SKM-1 treated with dmso at 0.1 percent for 144 hours (cell line): ENCODE data around the gene NTPCR.
"Not testable (repeated sequence)": the region's sequence is repeated elsewhere in the genome, so short reads cannot be mapped to it uniquely, and the experiment has no call there.

Source experiments
- DNase-seq: peaks from one replicate; lab custom pipeline; 2025; ENCODE audit not compliant: unreplicated experiment; lab: John Stamatoyannopoulos, UW

Gene NTPCR, protein sequence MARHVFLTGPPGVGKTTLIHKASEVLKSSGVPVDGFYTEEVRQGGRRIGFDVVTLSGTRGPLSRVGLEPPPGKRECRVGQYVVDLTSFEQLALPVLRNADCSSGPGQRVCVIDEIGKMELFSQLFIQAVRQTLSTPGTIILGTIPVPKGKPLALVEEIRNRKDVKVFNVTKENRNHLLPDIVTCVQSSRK

DNA sequence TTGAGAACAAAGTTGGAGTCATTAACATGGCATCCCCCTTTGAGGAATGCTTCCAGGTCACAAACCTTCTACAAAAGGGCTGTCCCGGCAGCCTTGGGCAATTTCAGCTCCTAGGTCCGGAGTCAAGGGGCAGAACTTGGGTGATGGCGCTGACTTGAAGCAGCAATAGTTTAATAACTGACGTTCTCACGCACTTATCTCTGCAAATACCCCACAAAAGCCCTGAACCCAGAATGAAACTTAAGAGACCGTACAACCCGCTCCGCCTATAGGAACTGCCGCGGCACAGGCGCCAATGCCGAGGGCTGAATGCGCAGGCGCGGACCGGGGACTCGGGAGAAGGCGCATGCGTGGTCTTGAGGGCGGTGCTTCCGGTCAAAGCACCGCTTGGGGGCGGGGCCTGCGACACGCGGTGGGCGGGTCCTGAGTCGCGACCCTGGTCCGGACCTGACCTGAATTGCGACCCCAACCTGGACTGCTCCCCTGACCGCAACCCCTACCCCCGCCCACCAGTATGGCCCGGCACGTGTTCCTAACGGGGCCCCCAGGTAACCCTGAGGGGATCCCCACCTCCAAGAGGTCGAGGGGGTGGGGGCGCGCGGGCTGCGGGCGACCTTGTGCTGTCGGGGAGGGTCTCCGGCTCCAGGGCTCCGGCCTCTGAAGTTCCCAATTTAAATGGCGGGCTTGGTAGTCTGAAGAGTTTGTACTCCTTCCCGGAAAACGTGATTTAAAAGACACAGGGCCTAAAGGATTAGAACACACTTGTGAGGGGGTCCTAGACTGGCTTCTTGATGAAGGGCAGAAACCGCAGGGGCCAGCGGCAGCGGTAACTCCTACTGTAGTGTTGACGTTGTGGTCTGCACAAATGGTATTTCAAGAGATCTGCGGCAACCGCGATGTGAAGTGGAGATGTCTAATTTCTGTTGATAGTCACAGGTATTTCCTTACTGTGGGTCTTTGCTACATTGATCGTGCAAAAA, at the start of gene NTPCR:
NTPCR (plus strand) TSS at position 415 of the 980 bp plus-strand sequence; CDS start at position 515, 100 bp downstream.
- peak; percentile 96 for DNase-seq

DNA sequence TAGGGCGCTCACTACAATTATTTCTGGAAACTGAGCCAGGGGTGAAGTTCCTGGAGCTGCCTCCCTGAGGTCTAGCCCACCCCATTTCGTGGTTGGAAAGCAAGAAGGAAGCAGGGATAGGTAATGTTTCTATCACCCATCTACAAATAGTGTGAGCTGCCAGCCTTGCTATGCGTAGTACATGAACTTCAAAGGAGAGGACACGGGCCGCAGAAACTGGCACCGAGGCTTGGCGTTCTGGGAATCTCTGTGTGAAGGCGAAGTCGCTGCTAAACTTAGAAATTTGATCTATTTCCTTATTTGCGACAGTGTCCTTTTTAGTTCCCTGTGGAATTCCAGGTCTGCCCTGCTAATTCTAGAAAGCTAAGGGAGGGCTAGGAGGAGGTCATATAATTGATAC, 49.6 kb upstream of the NTPCR start:
- no peak for DNase-seq

DNA sequence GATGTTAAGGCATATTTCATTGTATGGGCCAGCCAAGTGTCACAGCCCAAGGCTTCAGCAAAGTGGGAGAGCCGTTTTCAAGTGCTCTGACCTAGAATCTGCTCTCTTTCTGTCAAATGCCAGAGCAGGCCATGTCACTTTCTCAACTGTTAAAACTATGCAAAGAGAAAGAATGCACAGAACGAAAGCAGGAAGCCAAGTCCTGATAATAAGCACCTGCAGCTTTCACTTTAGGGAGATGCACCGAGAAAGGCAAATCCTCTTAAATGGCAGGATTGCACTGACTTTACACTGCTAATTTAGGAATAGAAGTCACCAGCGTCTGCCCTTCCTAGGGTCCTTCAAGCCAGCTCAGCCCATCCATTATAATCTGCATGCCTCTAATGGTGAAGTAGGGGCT, 49.2 kb upstream of the NTPCR start:
- no peak for DNase-seq

DNA sequence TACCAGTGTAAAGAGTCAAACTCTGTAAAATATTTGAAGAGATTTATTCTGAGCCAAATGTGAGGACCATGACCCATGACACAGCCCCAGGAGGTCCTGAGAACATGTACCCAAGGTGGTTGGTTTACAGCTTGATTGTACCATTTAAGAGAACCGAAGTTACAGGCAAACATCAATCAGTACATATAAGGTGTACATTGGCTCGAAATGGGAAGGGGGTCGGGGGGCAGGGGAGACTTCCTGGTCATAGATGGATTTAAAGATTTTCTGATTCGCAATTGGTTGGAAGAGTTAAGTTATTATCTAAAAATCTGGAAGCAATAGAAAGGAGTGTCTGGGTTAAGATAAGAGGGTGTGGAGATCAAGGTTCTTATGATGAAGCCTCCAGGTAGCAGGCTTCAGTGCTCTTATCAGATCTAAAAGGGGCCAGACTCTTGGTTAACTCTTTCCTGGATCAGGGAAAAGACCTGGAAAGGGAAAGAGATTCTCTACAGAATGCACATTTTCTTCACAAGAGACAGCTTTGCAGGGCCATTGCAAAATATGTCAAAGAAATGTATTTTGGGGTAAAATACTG, 47.5 kb upstream of the NTPCR start:
- DNase-seq, result no peak

DNA sequence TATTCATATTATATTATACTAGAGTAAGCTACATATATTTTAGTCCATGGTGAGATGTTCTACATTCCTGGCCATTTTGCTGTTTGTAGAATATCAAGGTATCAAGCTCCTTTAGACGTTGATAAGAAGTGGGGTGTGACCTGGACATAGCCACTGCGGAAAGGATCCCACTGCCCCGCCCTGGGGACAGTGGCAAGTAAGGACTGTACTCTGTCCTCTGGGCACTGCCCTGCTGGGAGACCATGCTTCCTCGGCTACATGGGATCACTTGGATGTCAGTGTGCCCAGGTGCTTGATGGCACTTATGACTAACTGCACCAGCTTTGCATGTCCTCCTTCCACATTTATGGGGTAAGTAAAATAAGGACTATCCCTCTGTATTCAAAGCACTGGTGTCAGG, 46.3 kb upstream of the NTPCR start:
- no peak for DNase-seq

DNA sequence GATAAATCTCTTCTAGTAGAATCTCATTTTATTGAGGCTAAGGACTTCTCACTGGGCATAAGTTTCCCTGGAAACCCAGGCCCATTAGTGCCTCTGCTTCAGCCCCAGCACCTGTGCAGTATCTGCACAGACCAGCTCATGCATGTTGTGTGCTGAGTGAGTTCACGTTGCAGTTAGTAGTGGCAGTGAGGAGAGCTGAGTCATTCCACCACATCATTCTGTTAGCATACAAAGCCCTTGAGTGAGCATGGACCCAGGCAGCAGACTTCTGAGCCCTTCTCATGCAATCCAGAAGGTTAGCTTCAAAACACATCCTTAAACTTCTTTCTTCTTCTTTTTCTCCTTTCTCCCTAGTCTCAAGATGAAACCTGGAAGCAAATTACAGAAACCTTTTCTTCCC, 45.8 kb upstream of the NTPCR start:
- no peak for DNase-seq

DNA sequence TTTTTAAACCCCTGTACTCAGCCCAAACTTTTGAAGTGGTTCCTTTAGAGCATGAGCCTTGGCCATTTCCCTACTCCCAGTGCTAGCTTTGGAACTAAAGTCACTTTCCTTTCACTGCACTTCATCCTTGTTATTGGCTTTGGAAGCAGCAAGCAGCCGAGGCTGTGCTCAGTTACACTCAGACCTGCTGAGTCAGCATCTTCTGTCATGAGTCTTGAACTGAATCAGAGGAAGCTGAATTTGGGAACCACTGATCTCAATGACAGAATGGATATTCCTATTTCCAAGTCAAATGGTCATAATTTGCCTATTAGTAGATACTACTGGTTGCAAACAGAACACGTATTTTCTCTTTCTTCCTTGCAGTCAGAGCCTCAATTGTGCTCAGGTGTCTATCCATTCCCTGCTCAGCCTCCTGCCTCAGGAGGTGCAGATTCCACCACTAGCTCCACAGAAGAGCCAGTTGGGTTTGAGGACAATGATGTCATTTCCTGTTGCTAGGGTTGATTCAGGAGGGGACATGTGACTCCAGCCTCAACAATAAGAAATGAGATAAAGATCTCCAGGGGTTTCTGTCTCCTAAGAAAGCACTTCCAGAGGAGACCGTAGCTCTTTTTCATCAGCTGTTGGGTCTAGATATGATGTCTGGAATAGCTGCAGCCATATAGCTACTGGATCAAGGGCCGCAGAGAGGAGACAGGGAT, 44.9 kb upstream of the NTPCR start:
- no peak for DNase-seq

DNA sequence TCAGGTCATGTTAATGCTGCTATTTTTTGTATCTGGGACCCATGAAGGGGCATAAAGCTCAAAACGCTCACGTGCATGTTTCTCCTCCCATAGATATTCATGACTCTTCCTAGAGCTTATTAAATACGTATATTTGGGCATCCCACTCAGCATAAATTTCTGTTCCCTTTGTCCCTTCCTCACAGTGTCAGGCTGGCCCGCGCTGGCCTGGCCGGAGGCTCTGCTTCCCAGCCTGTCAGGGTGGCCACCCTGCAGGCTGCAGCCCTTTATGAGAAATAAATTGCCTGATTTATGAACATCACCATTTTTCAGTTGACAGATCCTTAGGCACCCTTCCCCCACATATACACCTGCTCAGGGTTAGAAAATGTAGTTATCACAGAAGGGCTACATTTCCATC, 44.0 kb upstream of the NTPCR start:
- no peak for DNase-seq

DNA sequence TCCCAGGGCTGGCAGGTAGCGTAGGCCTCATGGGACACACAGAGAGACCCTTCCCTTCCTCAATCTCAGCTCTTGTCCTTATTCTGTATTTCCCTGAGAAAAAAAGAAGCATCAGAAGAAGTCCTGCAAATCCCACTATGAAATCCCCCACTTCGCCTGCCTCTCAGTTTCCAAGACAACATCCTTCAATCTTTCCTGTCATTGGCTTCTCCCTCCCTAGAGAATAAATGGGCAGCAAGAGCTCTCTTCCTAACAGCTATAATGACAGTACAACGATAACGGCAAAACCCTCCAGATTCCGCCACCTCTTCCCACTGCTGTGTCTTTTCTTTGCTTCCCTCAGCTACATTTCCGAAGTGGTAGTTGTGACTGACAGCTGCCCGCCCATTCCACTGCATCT, 41.6 kb upstream of the NTPCR start:
- no peak for DNase-seq

DNA sequence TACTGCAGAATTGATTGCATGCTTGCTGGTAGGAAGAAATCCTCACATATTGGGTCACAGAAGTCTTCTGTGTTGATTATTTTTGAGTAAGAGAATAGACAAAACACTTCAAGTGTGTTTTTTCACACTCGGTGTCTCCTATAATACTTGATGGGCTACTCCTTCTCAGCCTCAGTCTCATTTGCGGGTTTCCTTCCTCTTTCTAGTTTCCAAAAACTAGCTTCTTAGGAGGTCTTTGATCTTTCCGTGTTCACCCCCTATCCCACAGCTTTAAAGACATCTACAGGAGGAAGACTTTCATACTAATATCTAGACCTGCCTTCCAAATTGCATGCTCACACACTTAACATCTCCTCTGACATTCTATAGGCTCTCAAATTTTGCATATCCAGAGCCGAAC, 40.7 kb upstream of the NTPCR start:
- no peak for DNase-seq

DNA sequence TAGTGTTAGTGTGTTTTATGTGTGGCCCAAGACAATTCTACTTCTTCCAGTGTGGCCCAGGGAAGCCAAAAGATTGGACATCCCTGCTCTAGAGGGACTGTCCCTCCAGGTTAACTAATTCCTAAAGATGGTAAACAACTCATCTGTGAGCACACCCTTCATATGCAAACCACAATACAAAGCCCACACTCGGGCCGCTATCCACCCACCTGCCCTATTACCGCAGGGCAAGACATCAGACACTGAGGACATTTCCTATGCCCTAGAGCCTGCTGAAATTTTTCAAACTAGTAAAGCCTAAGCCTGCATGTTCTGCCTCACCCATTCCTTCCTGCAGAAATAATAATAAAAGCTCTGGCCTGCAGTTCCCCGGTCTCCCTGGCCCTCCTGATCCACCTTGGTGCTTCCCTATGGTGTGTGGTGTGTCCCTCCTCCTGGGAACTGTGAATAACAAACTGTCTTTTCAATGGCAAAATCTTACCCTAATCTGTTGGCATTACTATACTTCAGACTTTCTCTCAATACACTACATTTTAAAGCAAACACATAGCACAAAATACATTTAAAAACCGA, 39.3 kb upstream of the NTPCR start:
- DNase-seq, result no peak

DNA sequence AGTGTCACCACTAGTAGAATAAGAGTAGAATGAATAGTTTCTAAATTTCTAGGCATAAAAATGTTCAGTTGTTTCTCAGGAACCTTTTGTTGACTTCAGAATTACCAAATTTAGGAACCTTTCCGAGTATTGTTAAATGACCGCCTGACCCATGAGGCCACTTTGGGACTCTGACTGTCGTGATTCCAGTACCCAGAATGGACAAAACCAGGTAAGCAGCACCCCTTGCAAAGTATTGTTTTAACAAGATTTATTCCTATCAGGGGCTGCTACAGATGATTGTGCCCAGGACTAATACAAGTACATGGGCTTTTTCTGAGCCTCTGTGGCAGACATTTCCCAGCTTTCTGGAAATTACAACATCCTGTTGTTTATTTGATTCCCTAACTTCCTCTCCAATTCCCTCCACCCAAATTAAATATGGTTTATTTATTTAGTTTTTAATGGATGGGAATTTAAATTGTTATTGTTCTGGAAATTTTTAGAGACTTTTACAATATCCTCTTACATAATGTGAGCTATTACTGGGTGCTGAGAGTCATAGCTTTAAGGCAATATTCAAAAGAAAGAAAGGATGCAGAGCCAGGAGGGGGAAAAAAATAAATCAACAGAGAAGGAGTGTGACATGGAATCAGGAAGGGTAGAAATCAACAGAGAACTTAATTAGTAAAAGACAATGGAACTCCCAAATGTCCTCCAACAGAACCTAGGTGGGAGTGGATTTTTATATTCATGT, 37.4 kb upstream of the NTPCR start:
- no peak for DNase-seq

DNA sequence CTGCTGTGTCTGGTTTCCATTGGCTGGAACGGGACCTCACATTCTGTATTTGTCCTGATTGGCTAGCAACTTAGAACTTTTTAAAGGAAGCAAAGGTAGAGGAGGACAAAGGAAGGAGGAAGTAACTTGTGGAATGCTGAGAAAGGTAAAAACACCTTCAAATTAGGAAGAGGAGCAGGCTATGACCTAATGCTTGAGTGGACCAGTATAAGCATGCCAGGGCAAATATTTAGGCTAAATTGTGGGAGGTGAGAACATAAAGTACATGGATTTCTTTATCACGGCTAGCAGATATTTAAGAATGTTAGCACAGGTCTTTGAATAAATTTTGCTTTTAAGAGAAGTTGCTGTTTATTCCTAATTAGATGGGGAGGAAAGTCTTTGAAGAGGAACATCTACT, 36.1 kb upstream of the NTPCR start:
- DNase-seq, result not testable (repeated sequence)

DNA sequence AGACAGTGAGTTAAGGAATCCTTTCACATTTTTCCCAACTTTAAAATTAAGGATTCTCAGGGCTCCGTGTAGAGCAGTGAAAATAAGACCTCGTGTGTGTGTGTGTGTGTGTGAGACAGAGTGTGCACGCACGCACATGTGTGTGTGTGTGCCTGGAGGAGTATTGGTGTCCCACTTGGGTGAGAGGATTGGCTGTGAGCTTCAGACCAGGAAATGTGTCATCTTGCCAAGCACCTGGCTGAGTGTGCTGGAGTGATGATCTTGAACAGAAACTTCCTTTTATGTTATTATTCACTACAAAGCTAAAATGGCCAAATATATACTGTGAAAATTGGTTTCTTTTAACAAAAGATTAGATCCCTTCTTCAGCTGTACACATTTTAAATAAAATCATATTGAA, 35.2 kb upstream of the NTPCR start:
- DNase-seq, result no peak

DNA sequence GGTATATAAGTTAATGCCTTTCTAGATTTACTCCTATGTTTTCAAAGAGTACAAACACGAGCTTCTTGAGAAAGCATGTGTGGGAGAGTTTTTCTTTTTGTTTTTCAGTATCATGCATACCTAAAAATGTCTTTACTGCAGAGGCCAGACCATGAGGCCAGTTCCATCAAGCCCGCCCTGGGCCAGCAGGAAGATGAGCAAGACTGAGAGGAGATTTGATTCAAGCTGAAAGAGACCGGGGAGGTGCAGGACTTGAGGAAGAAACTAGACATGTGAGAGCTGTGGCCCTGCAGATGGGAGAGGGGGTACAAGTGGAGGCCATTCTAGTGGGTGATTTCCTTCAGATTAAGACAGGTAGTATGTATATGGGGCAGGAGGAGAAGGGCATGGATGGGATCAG, 33.4 kb upstream of the NTPCR start:
- DNase-seq, result no peak

DNA sequence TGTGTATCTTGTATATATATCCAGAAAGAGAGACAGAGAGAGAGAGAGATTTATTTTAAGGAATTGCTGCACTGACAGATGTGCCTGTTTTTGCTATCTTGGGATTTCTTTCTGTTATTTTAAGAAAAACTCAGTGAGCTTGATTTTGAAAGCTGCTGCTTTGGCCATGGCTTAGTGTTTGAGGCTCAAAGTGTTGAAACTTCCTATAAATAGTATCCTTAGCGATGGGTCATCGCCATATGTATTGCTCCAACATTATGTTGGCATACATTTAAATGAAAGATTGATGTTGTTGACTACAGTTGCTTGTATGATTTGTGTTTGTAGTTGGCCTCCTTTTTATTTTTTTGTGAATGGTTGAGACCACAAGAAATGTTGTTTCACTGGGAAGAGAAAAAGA, 29.0 kb upstream of the NTPCR start:
- DNase-seq, result no peak

DNA sequence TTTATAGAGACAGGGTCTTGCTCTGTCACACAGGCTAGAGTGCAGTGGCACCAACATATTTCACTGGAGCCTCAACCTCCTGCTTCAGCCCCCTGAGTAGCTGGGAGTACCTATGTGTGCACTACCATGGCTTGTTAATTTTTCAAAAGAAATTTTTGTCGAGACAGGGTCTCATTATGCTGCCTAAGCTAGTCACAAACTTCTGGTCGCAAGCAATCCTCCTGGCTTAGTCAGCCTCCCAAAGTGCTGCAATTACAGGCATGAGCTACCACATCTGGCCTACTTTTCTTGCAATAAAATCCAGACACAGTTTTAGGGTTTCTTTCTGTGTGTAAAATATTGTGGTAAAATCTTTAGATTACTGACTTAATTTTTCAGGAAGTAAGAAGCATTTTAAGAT, 27.9 kb upstream of the NTPCR start:
- no peak for DNase-seq

DNA sequence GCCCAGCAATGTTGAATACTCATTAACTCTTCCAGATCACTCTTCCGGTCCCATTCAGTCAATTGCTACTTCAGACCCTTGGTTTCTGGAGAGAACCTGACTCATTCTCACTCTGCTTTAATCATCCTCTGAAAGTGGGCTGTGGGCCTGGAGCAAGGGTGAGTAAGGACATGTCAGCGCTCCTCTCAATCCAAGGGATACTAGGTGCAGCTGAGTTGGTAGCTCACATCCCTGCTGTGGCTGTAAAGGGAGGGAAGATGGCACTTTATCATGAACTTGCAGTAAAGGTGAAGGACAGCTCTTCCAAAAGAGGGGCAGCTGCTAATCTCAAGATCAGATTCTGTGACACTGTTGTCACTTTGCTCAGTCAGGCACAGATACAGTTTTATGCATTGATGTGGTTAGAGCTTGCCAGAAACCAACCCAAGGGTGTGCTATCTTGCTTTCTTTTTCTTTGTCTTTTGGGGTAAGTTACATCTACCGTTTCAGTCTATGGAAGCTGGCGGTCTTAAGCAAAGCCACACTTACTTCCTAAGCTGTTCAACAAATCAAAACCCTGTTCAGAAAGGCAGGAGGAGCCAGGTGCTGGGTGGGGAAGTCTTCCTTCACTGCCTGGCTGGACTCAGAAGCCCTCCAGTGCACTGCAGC, 26.5 kb upstream of the NTPCR start:
- DNase-seq, result no peak

DNA sequence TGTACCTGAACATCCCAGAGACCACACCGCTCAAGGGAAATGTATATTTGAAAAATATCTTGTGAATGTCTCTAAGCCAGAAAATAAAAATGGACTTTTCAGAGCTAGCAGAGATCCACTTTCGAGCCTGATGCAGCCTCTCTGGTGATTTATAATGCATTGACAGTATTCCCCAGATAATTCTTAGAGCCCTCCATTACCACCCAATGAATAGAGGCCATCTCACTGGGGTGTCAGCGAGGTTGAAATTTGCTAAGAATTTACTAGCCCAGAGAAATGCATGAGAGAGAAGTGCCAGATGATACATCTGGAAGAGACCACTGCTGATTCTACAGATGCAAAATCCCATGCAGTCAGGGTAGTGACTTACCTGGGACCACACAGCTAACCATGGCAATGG, 25.5 kb upstream of the NTPCR start:
- no peak for DNase-seq
